SK-N-MC (cell line): ENCODE results near the gene BRICD5.

Experiments used
- EZH2 ChIP-seq: fragments of 200-600 bp; sonication (generic); IDR thresholded peaks from one replicate; pipeline ENCODE4 v1.6.1; 2017; ENCODE audit warnings: antibody characterized with exemption
- FOXP2 ChIP-seq: optimal IDR thresholded peaks from 2 replicates; pipeline ENCODE3; 2011; ENCODE audit warnings: mild to moderate bottlenecking, moderate library complexity; ENCODE audit not compliant: insufficient read depth; ENCODE audit errors: extremely low read length, control extremely low read depth
- POLR2AphosphoS5 ChIP-seq: IDR thresholded peaks from 2 replicates; pipeline ENCODE4 v1.6.1; 2012; ENCODE audit warnings: mild to moderate bottlenecking, low read depth, low read length, borderline replicate concordance

GRCh38 chr16:2163211-2163881 lies 47.3 kb downstream of the BRICD5 start:
- TF ChIP-seq POLR2AphosphoS5 (no peak), EZH2 (no peak), FOXP2 (no peak)
